ENCODE data around the gene KIAA1755.

The KIAA1755 gene

GRCh38 chr20:38260378-38261053 is at the start of gene KIAA1755:
Gene KIAA1755, minus strand, starts transcription at chr20:38260735. Its CDS starts 235 bp downstream, at chr20:38260500.
- DNase-seq (ENCODE audit: low read depth) = no peak

- no peak for DNase-seq (ENCODE audit: low read depth)
Measured at GRCh38 chr20:38308447-38308846, 47.9 kb upstream of the KIAA1755 start.

GRCh38 chr20:38308047-38308438 is 47.5 kb upstream of the KIAA1755 start:
- no peak for DNase-seq (ENCODE audit: low read depth)

GRCh38 chr20:38307371-38308046 is 47.0 kb upstream of the KIAA1755 start:
- peak; percentile 39 for DNase-seq (ENCODE audit: low read depth)

- no peak for DNase-seq (ENCODE audit: low read depth)
Measured at GRCh38 chr20:38306379-38306778, 45.8 kb upstream of the KIAA1755 start.

GRCh38 chr20:38305541-38305940 is 45.0 kb upstream of the KIAA1755 start:
- DNase-seq (ENCODE audit: low read depth) = no peak

- no peak for DNase-seq (ENCODE audit: low read depth)
Measured at GRCh38 chr20:38304845-38305447, 44.4 kb upstream of the KIAA1755 start.

GRCh38 chr20:38303908-38304379 is 43.4 kb upstream of the KIAA1755 start, which contains the start of gene BPI:
Gene BPI, plus strand, starts transcription at chr20:38304156. Its CDS starts 68 bp downstream, at chr20:38304224.
- no peak for DNase-seq (ENCODE audit: low read depth)

GRCh38 chr20:38302786-38303185 is 42.3 kb upstream of the KIAA1755 start:
- no peak for DNase-seq (ENCODE audit: low read depth)

- DNase-seq (ENCODE audit: low read depth) = no peak
Measured at GRCh38 chr20:38301309-38301708, 40.8 kb upstream of the KIAA1755 start.

GRCh38 chr20:38300438-38300837 is 39.9 kb upstream of the KIAA1755 start:
- DNase-seq (ENCODE audit: low read depth) = no peak

- no peak for DNase-seq (ENCODE audit: low read depth)
Measured at GRCh38 chr20:38299963-38300362, 39.4 kb upstream of the KIAA1755 start.

- no peak for DNase-seq (ENCODE audit: low read depth)
Measured at GRCh38 chr20:38298768-38299288, 38.3 kb upstream of the KIAA1755 start.

- DNase-seq (ENCODE audit: low read depth) = no peak
Measured at GRCh38 chr20:38297916-38298674, 37.6 kb upstream of the KIAA1755 start.

GRCh38 chr20:38296433-38296832 is 35.9 kb upstream of the KIAA1755 start:
- DNase-seq (ENCODE audit: low read depth) = no peak

- no peak for DNase-seq (ENCODE audit: low read depth)
Measured at GRCh38 chr20:38295811-38296210, 35.3 kb upstream of the KIAA1755 start.

GRCh38 chr20:38294076-38294591 is 33.6 kb upstream of the KIAA1755 start:
- no peak for DNase-seq (ENCODE audit: low read depth)

GRCh38 chr20:38293491-38294065 is 33.0 kb upstream of the KIAA1755 start:
- DNase-seq (ENCODE audit: low read depth) = no peak

GRCh38 chr20:38291966-38292365 is 31.4 kb upstream of the KIAA1755 start:
- no peak for DNase-seq (ENCODE audit: low read depth)

GRCh38 chr20:38290829-38291814 is 30.6 kb upstream of the KIAA1755 start:
- DNase-seq (ENCODE audit: low read depth) = no peak
